ENCODE results near the gene KIFC3. TPM values are rescaled to one million over a fixed set of nuclear protein-coding genes. Genes with fewer than 3 reads are reported as not detected.

Gene KIFC3
- total RNA-seq, 2 experiments from 2014 or later, result not detected

DNA sequence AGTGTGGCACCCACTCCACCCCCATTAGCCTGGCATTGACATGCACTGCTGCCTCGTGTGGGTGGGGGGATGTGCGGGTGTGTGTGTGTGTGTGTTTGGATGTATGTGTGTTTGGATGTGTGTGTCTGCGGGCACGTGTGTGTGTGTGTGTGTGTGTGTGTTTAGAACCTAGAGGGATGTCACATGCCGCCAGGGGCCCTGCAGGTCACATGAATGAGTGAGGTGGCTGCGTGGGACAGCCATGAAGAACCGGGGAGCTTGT lies 57.7 kb downstream of the KIFC3 start:
- no peak overlapping the region for H3K27ac Mint-ChIP-seq
- peaks cover 21% of the 10 kb centered on the region for H3K36me3 Mint-ChIP-seq (ENCODE audit: low read depth)
- ATAC-seq (ENCODE audit: poor library complexity), result no peak
- no peaks in the 10 kb centered on the region for H3K4me1 Mint-ChIP-seq (ENCODE audit: low read depth)
- Histone ChIP-seq H3K4me3 (ENCODE audit: low read length) (no peak overlapping the region), H3K27ac (ENCODE audit: low read depth in 1 of 2, low read length in 2 of 2) (no peak overlapping the region), H3K36me3 (ENCODE audit: insufficient read depth, low read length) (peaks cover 24% of the 10 kb centered on the region), H3K27me3 (ENCODE audit: control insufficient read depth in 1 of 2, insufficient read depth in 2 of 2, low read length in 2 of 2) (no peaks in the 10 kb centered on the region), H3K9me3 (ENCODE audit: control insufficient read depth in 1 of 2, insufficient read depth in 1 of 2, low read length in 2 of 2) (no peaks in the 10 kb centered on the region), H3K4me1 (ENCODE audit: insufficient read depth, low read length) (no peaks in the 10 kb centered on the region)
- no peak for DNase-seq
- ChIA-PET POLR2A (no interaction called here), CTCF (no interaction called here)
- no peaks in the 10 kb centered on the region for H3K27me3 Mint-ChIP-seq
- intact Hi-C loops (cut with DNase I, micrococcal nuclease), result no loop called here
- no peak overlapping the region for H3K4me3 Mint-ChIP-seq
- TF ChIP-seq, protein P1, sequence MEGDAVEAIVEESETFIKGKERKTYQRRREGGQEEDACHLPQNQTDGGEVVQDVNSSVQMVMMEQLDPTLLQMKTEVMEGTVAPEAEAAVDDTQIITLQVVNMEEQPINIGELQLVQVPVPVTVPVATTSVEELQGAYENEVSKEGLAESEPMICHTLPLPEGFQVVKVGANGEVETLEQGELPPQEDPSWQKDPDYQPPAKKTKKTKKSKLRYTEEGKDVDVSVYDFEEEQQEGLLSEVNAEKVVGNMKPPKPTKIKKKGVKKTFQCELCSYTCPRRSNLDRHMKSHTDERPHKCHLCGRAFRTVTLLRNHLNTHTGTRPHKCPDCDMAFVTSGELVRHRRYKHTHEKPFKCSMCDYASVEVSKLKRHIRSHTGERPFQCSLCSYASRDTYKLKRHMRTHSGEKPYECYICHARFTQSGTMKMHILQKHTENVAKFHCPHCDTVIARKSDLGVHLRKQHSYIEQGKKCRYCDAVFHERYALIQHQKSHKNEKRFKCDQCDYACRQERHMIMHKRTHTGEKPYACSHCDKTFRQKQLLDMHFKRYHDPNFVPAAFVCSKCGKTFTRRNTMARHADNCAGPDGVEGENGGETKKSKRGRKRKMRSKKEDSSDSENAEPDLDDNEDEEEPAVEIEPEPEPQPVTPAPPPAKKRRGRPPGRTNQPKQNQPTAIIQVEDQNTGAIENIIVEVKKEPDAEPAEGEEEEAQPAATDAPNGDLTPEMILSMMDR (IDR thresholded peaks at IDR 0.05), result no peak
- H3K9me3 Mint-ChIP-seq, result no peaks in the 10 kb centered on the region

DNA sequence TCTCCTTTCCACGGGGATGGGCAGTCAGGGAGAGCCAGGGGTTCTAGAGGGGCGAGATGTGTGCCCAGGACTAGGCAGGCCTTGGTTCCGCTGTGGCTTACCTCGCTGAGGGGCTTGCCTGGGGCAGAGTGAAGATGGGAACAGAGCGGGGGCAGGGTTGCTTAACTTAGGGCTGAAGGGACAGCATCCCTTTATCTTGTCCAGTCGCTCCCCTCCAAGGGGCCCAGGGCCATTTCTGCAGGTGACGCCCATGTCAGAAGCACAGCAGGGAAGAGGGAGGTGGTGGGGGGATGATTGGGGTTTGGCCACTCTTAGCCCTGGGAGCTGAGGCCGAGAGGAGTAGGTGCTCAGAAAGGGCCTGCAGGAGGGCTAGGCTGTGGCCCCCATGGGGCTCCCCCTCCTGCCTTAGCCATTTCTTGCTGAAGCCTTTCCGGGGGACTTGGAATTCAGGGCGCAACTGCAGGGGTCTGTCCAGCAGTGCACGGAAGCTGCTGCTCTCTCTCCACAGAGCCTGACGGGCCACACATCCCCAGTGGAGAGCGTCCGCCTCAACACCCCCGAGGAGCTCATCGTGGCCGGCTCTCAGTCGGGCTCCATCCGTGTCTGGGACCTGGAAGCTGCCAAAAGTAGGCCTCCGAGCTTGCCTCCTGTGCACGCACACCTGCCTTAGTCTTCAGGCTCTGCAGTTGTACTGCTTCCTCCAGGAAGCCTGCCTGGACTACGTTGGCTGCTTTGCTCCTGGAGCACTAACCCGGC lies 58.2 kb downstream of the KIFC3 start:
- H3K4me3 ChIP-seq (ENCODE audit: low read length), result no peak overlapping the region
- ChIA-PET CTCF (no interaction called here), POLR2A (no interaction called here)
- DNase-seq (no peak), ATAC-seq (ENCODE audit: poor library complexity) (no peak)
- intact Hi-C loops (cut with DNase I, micrococcal nuclease), result no loop called here
- H3K4me1 Mint-ChIP-seq (ENCODE audit: low read depth), result no peaks in the 10 kb centered on the region
- no peaks in the 10 kb centered on the region for H3K27me3 Mint-ChIP-seq
- no peaks in the 10 kb centered on the region for H3K27me3 ChIP-seq (ENCODE audit: control insufficient read depth in 1 of 2, insufficient read depth in 2 of 2, low read length in 2 of 2)
- no peaks in the 10 kb centered on the region for H3K9me3 Mint-ChIP-seq
- no peak overlapping the region for H3K27ac Mint-ChIP-seq
- peaks cover 2% of the 10 kb centered on the region for H3K4me1 ChIP-seq (ENCODE audit: insufficient read depth, low read length)
- peaks cover 21% of the 10 kb centered on the region for H3K36me3 Mint-ChIP-seq (ENCODE audit: low read depth)
- H3K27ac ChIP-seq (ENCODE audit: low read depth in 1 of 2, low read length in 2 of 2), result no peak overlapping the region
- no peak overlapping the region for H3K4me3 Mint-ChIP-seq
- TF ChIP-seq, protein P1 (IDR thresholded peaks at IDR 0.05), result no peak
- H3K9me3 ChIP-seq (ENCODE audit: control insufficient read depth in 1 of 2, insufficient read depth in 1 of 2, low read length in 2 of 2), result no peaks in the 10 kb centered on the region
- peaks cover 24% of the 10 kb centered on the region for H3K36me3 ChIP-seq (ENCODE audit: insufficient read depth, low read length)

DNA sequence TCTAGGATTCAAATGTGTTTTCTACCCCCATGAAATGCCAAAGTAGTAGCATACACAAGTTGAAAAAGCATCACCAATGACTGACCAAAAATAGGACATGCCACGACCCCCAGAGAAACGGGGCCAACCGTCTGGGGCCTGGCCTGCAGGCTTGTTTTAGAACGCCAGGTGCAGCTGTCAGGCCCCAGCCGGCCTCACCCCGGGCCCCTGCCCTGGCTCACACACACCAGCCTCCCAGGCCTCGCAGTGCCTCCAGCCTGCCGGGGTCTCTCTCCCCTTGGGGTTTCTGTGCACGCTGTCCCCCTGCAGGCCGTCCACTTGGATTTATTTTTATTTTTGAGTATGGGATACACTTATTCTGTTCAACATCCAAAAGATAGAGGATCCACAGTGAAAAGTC lies 58.8 kb downstream of the KIFC3 start:
- no peak overlapping the region for H3K27ac ChIP-seq (ENCODE audit: low read depth in 1 of 2, low read length in 2 of 2)
- TF ChIP-seq, protein P1 (IDR thresholded peaks at IDR 0.05), result no peak
- Mint-ChIP-seq H3K4me1 (ENCODE audit: low read depth) (no peaks in the 10 kb centered on the region), H3K36me3 (ENCODE audit: low read depth) (peaks cover 21% of the 10 kb centered on the region), H3K27me3 (no peaks in the 10 kb centered on the region), H3K27ac (no peak overlapping the region), H3K4me3 (no peak overlapping the region), H3K9me3 (no peaks in the 10 kb centered on the region)
- peaks cover 24% of the 10 kb centered on the region for H3K36me3 ChIP-seq (ENCODE audit: insufficient read depth, low read length)
- intact Hi-C loops (cut with DNase I, micrococcal nuclease), result no loop called here
- H3K4me3 ChIP-seq (ENCODE audit: low read length), result no peak overlapping the region
- peaks cover 3% of the 10 kb centered on the region for H3K4me1 ChIP-seq (ENCODE audit: insufficient read depth, low read length)
- POLR2A ChIA-PET, result no interaction called here
- H3K27me3 ChIP-seq (ENCODE audit: control insufficient read depth in 1 of 2, insufficient read depth in 2 of 2, low read length in 2 of 2), result no peaks in the 10 kb centered on the region
- CTCF ChIA-PET, result no interaction called here
- DNase-seq (no peak), ATAC-seq (ENCODE audit: poor library complexity) (no peak)
- H3K9me3 ChIP-seq (ENCODE audit: control insufficient read depth in 1 of 2, insufficient read depth in 1 of 2, low read length in 2 of 2), result no peaks in the 10 kb centered on the region

Measured in CD4-positive, alpha-beta T cell (primary cell).